Erythroblast (primary cell): ENCODE data around the gene CFAP97D2.

ENCODE experiments used
- GATA1 ChIP-seq: IDR thresholded peaks from 2 replicates; pipeline ENCODE4 v1.6.1; 2011; ENCODE audit warnings: low read depth, mild to moderate bottlenecking, control low read depth, low read length, moderate library complexity
- POLR2A ChIP-seq: IDR thresholded peaks from 2 replicates; pipeline ENCODE4 v1.6.1; 2011; ENCODE audit warnings: mild to moderate bottlenecking, low read length

DNA sequence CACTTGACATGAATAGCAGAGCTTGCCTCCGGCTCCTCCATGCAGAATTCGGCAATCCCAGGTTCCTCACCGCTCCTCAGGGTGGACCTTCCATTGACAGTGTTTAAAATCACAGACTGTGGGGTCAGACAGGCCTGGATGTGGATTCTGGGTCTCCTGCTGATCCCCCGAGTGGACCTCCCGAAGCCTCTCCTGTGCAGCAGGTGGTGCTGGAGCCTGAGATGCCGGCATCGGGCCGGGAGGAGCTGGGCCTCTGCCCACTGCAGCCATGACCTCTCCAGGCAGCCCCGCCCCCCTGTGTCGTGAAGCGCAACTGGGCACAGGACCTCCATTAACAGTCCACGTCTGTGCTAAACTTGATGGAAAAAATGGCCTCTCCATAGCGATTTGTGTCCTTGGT lies 45.1 kb downstream of the CFAP97D2 start:
- no peak for TF ChIP-seq POLR2A
- no peak for TF ChIP-seq GATA1
